Measurements from ENCODE around the gene RNF144B. TPM values are rescaled to one million over a fixed set of nuclear protein-coding genes. Genes with fewer than 3 reads are reported as not detected.

RNF144B gene
- total and polyA plus RNA-seq, 2 of the 13 experiments (the other 11 are each of a cell fraction or from before 2014, with no cell fraction given): 1.8 to 4.3 TPM

- Histone ChIP-seq H3K27me3 (ENCODE audit: control insufficient read depth in 1 of 2, insufficient read depth in 2 of 2, low read length in 2 of 2) (no peaks in the 10 kb centered on the region; a peak in 1 of 5 replicates), H3K9ac (ENCODE audit: insufficient read depth, low read depth, low read length) (no peak overlapping the region), H4K20me1 (ENCODE audit: insufficient read depth, low read length) (no peaks in the 10 kb centered on the region), H2AFZ (ENCODE audit: low read length) (no peak overlapping the region), H3K9me3 (ENCODE audit: low read length) (no peaks in the 10 kb centered on the region), H3K4me2 (ENCODE audit: low read depth, low read length) (no peak overlapping the region), H3K36me3 (replicated peaks in 1 of 2; ENCODE audit: control insufficient read depth in 1 of 2, insufficient read depth in 2 of 2, low read length in 2 of 2) (no peaks in the 10 kb centered on the region), H3K4me3 (replicated peaks in 1 of 3; ENCODE audit: insufficient read depth in 1 of 3, low read depth in 2 of 3, low read length in 3 of 3) (no peak overlapping the region), H3K4me1 (ENCODE audit: insufficient read depth, low read length) (no peaks in the 10 kb centered on the region), H3K27ac (ENCODE audit: extremely low read length, insufficient read depth, low read length) (no peak overlapping the region), H3K79me2 (ENCODE audit: insufficient read depth, low read length) (no peaks in the 10 kb centered on the region)
- ChIA-PET CTCF (ENCODE audit: low intra/inter-chr PET ratio, low total read pairs) (no interaction called here), POLR2A (no interaction called here)
- 33% methylated on average over 11 of the region's 11 CpGs for WGBS (ENCODE audit: low lambda C conversion rate)
- no peak for TF ChIP-seq SPEN (CRISPR knock-in tag; IDR thresholded peaks at IDR 0.05; ENCODE audit: low read depth)
- no peak for TF ChIP-seq KDM3A (CRISPR knock-in tag; IDR thresholded peaks at IDR 0.05; ENCODE audit: low read depth)
- TF ChIP-seq CAMTA2 (CRISPR knock-in tag; IDR thresholded peaks at IDR 0.05; ENCODE audit: borderline replicate concordance): no peak
- no peak for TF ChIP-seq ZFP62 (CRISPR knock-in tag; IDR thresholded peaks at IDR 0.05)
- FAIRE-seq (no peak), DNase-seq (ENCODE audit: low spot score) (no peak), ATAC-seq (peak; percentile 92)
- intact Hi-C loops (cut with micrococcal nuclease; ENCODE audit: unreplicated experiment): no loop called here
- in situ Hi-C loops (cut with HindIII; ENCODE audit: extremely low pct_ligation_motif_present, low pct_unique_long_range_greater_than_20kb): no loop called here
- no TSS peak for BruUV-seq (replicated peaks)
These were observed 104.3 kb downstream of the RNF144B start for GRCh38 chr6:18491308-18492045.

- Histone ChIP-seq H4K20me1 (ENCODE audit: insufficient read depth, low read length) (no peaks in the 10 kb centered on the region), H2AFZ (ENCODE audit: low read length) (no peak overlapping the region), H3K9ac (ENCODE audit: insufficient read depth, low read depth, low read length) (no peak overlapping the region), H3K79me2 (ENCODE audit: insufficient read depth, low read length) (no peaks in the 10 kb centered on the region), H3K27me3 (ENCODE audit: control insufficient read depth in 1 of 2, insufficient read depth in 2 of 2, low read length in 2 of 2) (peaks cover 0 to 3% of the 10 kb centered on the region in 2 experiments; a peak in 1 of 5 replicates), H3K4me2 (ENCODE audit: low read depth, low read length) (no peak overlapping the region), H3K27ac (ENCODE audit: extremely low read length, insufficient read depth, low read length) (no peak overlapping the region), H3K36me3 (replicated peaks in 1 of 2; ENCODE audit: control insufficient read depth in 1 of 2, insufficient read depth in 2 of 2, low read length in 2 of 2) (no peaks in the 10 kb centered on the region), H3K9me3 (ENCODE audit: low read length) (no peaks in the 10 kb centered on the region), H3K4me3 (replicated peaks in 1 of 3; ENCODE audit: insufficient read depth in 1 of 3, low read depth in 2 of 3, low read length in 3 of 3) (no peak overlapping the region), H3K4me1 (ENCODE audit: insufficient read depth, low read length) (no peaks in the 10 kb centered on the region)
- TF ChIP-seq ZNF792 (CRISPR knock-in tag; IDR thresholded peaks at IDR 0.05): no peak
- TF ChIP-seq MTF1 (CRISPR knock-in tag; IDR thresholded peaks at IDR 0.05): no peak
- TF ChIP-seq ZNF704 (CRISPR knock-in tag; IDR thresholded peaks at IDR 0.05; ENCODE audit: borderline replicate concordance): no peak
- ChIA-PET POLR2A (no interaction called here), CTCF (ENCODE audit: low intra/inter-chr PET ratio, low total read pairs) (no interaction called here)
- in situ Hi-C loops (cut with HindIII; ENCODE audit: extremely low pct_ligation_motif_present, low pct_unique_long_range_greater_than_20kb) (no loop called here), intact Hi-C loops (cut with micrococcal nuclease; ENCODE audit: unreplicated experiment) (no loop called here)
- ATAC-seq (no peak), DNase-seq (ENCODE audit: low spot score) (no peak), FAIRE-seq (no peak)
- 20% methylated on average over 2 of the region's 2 CpGs for WGBS (ENCODE audit: low lambda C conversion rate)
- no TSS peak for BruUV-seq (replicated peaks)
These were observed 105.8 kb downstream of the RNF144B start for GRCh38 chr6:18492972-18493371.
